Measurements from ENCODE around the gene KLHL17.

DNA sequence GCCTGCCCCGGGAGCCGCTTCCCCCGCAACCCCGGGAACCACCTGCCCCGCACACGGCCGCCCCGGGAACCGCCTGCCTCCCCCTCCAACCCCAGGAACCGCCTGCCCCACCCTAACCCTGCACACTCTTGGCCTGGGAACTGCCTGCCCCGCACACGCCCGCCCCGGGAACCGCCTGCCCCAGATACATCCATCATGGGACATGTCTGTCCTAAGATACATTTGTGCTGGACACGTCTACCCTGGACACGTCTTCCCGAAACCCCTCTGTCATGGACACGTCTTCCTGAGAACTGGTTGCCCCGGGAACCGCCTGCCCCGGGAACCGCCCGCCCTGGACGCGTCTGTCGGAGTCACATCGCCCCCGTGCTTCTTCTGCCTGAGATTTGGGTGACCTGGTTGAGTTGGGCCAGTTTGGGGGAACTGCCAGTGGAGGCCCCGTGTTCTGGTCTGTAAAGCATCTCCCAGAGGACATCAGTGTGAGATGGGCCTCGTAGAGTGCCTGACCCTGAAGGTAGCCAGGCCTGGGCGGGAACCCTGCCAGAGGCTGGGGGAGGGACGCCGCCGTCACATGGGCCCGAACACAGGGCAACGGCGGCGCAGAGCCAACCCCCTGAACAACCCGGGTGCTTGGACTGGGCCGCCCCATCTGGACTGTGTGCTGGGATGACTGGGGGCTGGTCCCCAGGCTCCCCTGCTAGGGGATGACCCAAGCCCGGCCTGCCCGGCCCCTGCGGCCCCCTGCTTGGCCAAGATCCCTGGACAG is 17.9 kb downstream of the KLHL17 start:
- no peak for TF ChIP-seq ATF3 (IDR thresholded peaks at IDR 0.05)
- no peak for TF ChIP-seq REST (IDR thresholded peaks at IDR 0.05)
- TF ChIP-seq CTCF (IDR thresholded peaks at IDR 0.05; ENCODE audit: low read depth, low read length, missing input control) = no peak
- no peak for TF ChIP-seq HNF4A (conservative IDR thresholded peaks at IDR 0.05)
- TF ChIP-seq SP1 (IDR thresholded peaks at IDR 0.05) = no peak
- TF ChIP-seq GABPA (IDR thresholded peaks at IDR 0.05 in 1 of 2, conservative IDR thresholded peaks at IDR 0.05 in 1 of 2) = no peak
- TF ChIP-seq TAF1 (conservative IDR thresholded peaks at IDR 0.05) = no peak
- TF ChIP-seq, protein P1, sequence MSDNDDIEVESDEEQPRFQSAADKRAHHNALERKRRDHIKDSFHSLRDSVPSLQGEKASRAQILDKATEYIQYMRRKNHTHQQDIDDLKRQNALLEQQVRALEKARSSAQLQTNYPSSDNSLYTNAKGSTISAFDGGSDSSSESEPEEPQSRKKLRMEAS (IDR thresholded peaks at IDR 0.05) = no peak
- no peak for TF ChIP-seq YY1 (IDR thresholded peaks at IDR 0.05)
- TF ChIP-seq FOXA1 (IDR thresholded peaks at IDR 0.05) = no peak
- no peak for TF ChIP-seq RXRA (IDR thresholded peaks at IDR 0.05)
- no peak for TF ChIP-seq JUND (IDR thresholded peaks at IDR 0.05)
- no peak for TF ChIP-seq EGR1 (IDR thresholded peaks at IDR 0.05; ENCODE audit: low read depth in 2 of 2)
- TF ChIP-seq, protein P2, sequence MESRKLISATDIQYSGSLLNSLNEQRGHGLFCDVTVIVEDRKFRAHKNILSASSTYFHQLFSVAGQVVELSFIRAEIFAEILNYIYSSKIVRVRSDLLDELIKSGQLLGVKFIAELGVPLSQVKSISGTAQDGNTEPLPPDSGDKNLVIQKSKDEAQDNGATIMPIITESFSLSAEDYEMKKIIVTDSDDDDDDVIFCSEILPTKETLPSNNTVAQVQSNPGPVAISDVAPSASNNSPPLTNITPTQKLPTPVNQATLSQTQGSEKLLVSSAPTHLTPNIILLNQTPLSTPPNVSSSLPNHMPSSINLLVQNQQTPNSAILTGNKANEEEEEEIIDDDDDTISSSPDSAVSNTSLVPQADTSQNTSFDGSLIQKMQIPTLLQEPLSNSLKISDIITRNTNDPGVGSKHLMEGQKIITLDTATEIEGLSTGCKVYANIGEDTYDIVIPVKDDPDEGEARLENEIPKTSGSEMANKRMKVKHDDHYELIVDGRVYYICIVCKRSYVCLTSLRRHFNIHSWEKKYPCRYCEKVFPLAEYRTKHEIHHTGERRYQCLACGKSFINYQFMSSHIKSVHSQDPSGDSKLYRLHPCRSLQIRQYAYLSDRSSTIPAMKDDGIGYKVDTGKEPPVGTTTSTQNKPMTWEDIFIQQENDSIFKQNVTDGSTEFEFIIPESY (IDR thresholded peaks at IDR 0.05) = no peak
